ENCODE measurements around the gene SNAI1.

SNAI1 gene

DNA sequence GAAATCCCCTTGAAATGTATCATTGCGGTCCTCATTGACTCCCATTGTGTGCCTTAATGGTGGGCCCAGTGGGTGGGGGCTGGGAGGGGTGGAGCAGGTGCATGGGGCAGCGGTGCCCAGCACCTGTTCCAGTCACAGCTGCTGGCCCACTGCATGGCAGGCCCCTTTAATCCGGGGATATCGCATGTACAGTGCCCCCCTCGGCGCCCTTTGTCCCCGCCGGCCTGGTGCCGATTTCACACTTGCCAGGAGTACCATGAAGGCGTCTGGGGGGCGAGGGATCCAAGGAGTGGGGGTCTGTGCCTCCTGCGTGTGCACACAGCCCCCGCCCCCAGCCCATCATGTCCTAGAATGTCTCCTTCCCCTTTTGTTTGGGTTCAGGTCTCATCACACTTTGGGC lies 2.8 kb downstream of the SNAI1 start:
- TF ChIP-seq, protein P1, sequence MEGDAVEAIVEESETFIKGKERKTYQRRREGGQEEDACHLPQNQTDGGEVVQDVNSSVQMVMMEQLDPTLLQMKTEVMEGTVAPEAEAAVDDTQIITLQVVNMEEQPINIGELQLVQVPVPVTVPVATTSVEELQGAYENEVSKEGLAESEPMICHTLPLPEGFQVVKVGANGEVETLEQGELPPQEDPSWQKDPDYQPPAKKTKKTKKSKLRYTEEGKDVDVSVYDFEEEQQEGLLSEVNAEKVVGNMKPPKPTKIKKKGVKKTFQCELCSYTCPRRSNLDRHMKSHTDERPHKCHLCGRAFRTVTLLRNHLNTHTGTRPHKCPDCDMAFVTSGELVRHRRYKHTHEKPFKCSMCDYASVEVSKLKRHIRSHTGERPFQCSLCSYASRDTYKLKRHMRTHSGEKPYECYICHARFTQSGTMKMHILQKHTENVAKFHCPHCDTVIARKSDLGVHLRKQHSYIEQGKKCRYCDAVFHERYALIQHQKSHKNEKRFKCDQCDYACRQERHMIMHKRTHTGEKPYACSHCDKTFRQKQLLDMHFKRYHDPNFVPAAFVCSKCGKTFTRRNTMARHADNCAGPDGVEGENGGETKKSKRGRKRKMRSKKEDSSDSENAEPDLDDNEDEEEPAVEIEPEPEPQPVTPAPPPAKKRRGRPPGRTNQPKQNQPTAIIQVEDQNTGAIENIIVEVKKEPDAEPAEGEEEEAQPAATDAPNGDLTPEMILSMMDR (conservative IDR thresholded peaks at IDR 0.05; ENCODE audit: control insufficient read depth, insufficient read depth, low read depth, low read length), result no peak
- no peak overlapping the region for H3K4me3 ChIP-seq (ENCODE audit: control insufficient read depth, low read depth, low read length)

DNA sequence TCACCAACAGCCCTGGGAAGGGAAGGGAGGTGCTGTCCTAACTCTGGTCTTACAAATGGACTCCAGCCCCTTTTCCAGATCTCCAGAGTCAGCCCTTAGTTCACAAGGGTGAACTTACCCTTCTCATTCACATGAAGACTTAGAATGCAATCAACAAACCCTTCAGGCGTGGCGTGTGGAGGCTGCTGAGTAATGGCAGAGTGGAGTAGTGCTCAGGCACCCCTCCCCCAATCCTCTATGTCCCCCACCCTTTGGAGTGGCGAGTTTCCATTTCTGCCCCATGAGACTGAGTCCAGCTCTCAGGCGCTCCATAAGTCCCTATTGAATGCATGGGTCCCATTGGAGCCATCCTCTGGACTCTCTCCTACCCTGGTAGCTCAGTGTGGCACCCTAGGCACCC lies 3.3 kb downstream of the SNAI1 start:
- H3K4me3 ChIP-seq (ENCODE audit: control insufficient read depth, low read depth, low read length), result no peak overlapping the region
- TF ChIP-seq, protein P1 (conservative IDR thresholded peaks at IDR 0.05; ENCODE audit: control insufficient read depth, insufficient read depth, low read depth, low read length), result no peak
- no peak for DNase-seq (ENCODE audit: low read depth)

More for the DNA sequence above, 2.8 kb downstream of the SNAI1 start:
- no peak for DNase-seq (ENCODE audit: low read depth)

DNA sequence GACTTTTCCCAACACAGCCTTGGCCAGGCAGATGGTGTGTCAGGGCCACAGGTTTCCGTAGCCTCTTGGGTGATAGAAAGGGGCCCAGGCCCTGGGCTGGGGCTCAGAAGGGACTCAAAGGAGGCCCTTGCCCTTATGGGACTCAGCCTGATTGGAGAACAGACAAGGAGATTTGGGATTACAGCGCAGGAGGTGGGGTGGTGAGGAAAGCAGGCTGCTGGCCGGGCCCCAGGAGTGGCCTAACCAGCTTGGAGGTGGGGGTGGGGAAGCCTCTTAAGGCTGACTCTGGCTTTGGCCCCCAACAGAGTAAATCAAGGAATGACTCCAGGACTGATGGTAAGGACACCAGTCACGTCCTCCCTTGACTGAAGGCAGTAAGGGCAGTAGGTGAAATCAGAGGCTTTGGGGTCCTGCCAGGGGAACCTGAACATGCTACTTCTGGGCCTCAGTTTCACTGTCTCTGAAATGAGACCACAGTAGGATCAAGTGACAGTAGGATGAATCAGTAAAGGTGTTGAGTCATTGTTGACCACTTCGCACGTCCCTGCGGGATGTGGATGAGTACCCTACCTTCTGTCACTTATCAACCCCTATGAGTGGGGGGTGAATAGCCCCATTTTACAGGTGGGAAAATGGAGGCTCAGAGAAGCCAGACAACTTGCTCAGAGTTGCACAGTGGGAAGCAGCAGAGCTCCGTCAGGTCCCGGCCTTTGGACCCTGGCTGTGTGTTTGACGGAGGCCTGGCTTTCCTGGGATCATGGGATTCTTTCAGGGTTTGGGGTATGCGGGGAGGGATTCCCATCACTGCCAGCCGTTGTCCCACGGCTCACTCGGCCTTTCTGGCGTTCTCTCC lies 4.5 kb downstream of the SNAI1 start:
- TF ChIP-seq, protein P1 (conservative IDR thresholded peaks at IDR 0.05; ENCODE audit: control insufficient read depth, insufficient read depth, low read depth, low read length), result no peak
- DNase-seq (ENCODE audit: low read depth), result peak; percentile 65
- no peak overlapping the region for H3K4me3 ChIP-seq (ENCODE audit: control insufficient read depth, low read depth, low read length)

DNA sequence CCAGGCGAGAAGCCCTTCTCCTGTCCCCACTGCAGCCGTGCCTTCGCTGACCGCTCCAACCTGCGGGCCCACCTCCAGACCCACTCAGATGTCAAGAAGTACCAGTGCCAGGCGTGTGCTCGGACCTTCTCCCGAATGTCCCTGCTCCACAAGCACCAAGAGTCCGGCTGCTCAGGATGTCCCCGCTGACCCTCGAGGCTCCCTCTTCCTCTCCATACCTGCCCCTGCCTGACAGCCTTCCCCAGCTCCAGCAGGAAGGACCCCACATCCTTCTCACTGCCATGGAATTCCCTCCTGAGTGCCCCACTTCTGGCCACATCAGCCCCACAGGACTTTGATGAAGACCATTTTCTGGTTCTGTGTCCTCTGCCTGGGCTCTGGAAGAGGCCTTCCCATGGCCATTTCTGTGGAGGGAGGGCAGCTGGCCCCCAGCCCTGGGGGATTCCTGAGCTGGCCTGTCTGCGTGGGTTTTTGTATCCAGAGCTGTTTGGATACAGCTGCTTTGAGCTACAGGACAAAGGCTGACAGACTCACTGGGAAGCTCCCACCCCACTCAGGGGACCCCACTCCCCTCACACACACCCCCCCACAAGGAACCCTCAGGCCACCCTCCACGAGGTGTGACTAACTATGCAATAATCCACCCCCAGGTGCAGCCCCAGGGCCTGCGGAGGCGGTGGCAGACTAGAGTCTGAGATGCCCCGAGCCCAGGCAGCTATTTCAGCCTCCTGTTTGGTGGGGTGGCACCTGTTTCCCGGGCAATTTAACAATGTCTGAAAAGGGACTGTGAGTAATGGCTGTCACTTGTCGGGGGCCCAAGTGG lies 5.3 kb downstream of the SNAI1 start:
- DNase-seq (ENCODE audit: low read depth), result no peak
- TF ChIP-seq, protein P1 (conservative IDR thresholded peaks at IDR 0.05; ENCODE audit: control insufficient read depth, insufficient read depth, low read depth, low read length), result no peak
- H3K4me3 ChIP-seq (ENCODE audit: control insufficient read depth, low read depth, low read length), result no peak overlapping the region

DNA sequence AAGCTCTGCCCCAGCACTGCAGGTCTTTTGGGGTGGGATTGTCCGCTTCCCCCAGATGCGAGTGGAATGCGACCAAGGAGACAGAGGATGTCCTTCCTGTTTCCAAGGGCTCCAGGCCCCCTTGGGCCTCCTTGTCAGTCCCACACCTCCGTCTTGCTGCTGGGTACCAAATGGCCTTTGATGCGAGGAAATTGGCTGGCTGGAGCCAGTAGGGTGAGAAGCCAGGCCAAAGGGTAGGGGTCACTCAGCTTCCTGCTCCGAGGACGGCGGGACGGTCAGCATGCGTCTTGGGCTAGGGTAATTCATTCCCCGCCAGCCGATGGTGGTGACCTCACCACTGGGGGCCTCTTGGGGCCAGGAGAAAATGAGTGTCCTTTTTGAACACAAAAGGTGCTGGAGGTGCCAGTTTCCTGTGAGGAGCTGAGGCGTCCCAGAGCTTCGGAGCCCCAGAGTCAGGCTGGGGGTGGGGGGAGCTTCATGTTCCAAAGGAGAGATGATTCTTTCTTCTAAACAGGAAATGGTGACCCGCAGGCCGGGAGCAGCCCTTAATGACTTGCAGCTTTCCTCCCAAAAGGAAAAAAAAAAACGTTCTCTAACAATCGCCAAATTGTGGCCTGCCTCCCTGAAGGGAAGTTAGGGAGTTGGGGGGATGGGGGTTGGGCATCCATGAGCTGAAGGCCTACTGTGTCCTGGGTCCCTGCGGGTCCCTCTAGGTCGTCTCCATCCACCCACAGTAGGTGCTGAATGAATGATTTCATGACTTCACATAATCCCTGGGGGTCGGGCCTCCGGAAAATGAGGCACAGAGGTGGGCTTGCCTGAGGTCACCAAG lies 6.7 kb downstream of the SNAI1 start:
- TF ChIP-seq, protein P1 (conservative IDR thresholded peaks at IDR 0.05; ENCODE audit: control insufficient read depth, insufficient read depth, low read depth, low read length), result no peak
- H3K4me3 ChIP-seq (ENCODE audit: control insufficient read depth, low read depth, low read length), result no peak overlapping the region
- DNase-seq (ENCODE audit: low read depth), result peak; percentile 87

DNA sequence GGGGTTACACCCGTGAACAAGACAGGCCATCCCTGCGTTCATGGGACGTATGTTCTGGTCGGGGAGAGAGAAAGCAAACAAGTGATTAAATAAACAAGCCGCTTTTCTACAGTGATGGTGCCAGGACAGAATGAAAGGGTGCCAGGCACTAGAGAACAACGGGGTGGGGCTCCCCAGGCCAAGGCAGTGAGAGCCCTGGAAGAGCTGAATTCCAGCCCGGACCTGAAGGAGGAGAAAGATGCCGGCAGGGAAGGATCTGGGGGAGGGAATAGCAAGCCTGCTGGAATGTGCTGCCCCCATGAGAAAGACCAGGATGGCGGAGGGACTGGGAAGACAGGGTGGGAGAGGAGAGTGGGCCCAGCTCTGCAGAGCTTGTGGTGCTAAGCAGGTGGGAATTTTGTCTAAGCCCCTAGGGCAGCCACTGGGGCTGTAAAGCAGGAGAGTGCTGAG lies 7.5 kb downstream of the SNAI1 start:
- H3K4me3 ChIP-seq (ENCODE audit: control insufficient read depth, low read depth, low read length), result no peak overlapping the region
- TF ChIP-seq, protein P1 (conservative IDR thresholded peaks at IDR 0.05; ENCODE audit: control insufficient read depth, insufficient read depth, low read depth, low read length), result no peak
- DNase-seq (ENCODE audit: low read depth), result no peak
